GM21737 (cell line): ENCODE results near the gene SFT2D1.

Experiments
- ATAC-seq: cut with Tn5 transposase; IDR thresholded peaks from one replicate; pipeline ENCODE4 v1.9.1; 2021; ENCODE audit warnings: mild to moderate bottlenecking, moderate library complexity; ENCODE audit not compliant: unreplicated experiment

The SFT2D1 gene

GRCh38 chr6:166335378-166336302, 6.7 kb downstream of the SFT2D1 start:
- no peak for ATAC-seq

GRCh38 chr6:166334878-166335277, 7.5 kb downstream of the SFT2D1 start:
- no peak for ATAC-seq

GRCh38 chr6:166333172-166333995, 9.0 kb downstream of the SFT2D1 start:
- peak; percentile 49 for ATAC-seq

- no peak for ATAC-seq
Measured at GRCh38 chr6:166331503-166332415, 10.6 kb downstream of the SFT2D1 start.

GRCh38 chr6:166330612-166331011, 11.7 kb downstream of the SFT2D1 start:
- no peak for ATAC-seq

- ATAC-seq: peak; percentile 80
Measured at GRCh38 chr6:166325383-166326042, 16.8 kb downstream of the SFT2D1 start.

GRCh38 chr6:166323395-166323794, 18.9 kb downstream of the SFT2D1 start:
- ATAC-seq: no peak

- ATAC-seq: no peak
Measured at GRCh38 chr6:166318649-166319600, 23.4 kb downstream of the SFT2D1 start.

GRCh38 chr6:166318227-166318626, 24.1 kb downstream of the SFT2D1 start:
- no peak for ATAC-seq

GRCh38 chr6:166317261-166318212, 24.8 kb downstream of the SFT2D1 start:
- ATAC-seq: no peak

- no peak for ATAC-seq
Measured at GRCh38 chr6:166315436-166315835, 26.9 kb downstream of the SFT2D1 start.

GRCh38 chr6:166314454-166314853, 27.9 kb downstream of the SFT2D1 start:
- ATAC-seq: no peak

- ATAC-seq: peak; percentile 77
Measured at GRCh38 chr6:166313255-166314070, 28.9 kb downstream of the SFT2D1 start.

- ATAC-seq: no peak
Measured at GRCh38 chr6:166312832-166313231, 29.5 kb downstream of the SFT2D1 start.

GRCh38 chr6:166310634-166311033, 31.7 kb downstream of the SFT2D1 start:
- no peak for ATAC-seq

- no peak for ATAC-seq
Measured at GRCh38 chr6:166309977-166310376, 32.4 kb downstream of the SFT2D1 start.
